Stimulated activated CD8-positive, alpha-beta memory T cell treated with anti-CD3 and anti-CD28 coated beads, Interleukin-12 subunit alpha, Interleukin-12 subunit beta, amount 100 ng/mL, for 24 hours (primary cell): ENCODE results near the gene PLCG2.
"Not testable (repeated sequence)": the region's sequence is repeated elsewhere in the genome, so short reads cannot be mapped to it uniquely, and the experiment has no call there.

Source experiments
- DNase-seq: peaks from one replicate; pipeline ENCODE4 v3.0.0-alpha.2; 2020; ENCODE audit errors: extremely low read depth

The PLCG2 gene

DNA sequence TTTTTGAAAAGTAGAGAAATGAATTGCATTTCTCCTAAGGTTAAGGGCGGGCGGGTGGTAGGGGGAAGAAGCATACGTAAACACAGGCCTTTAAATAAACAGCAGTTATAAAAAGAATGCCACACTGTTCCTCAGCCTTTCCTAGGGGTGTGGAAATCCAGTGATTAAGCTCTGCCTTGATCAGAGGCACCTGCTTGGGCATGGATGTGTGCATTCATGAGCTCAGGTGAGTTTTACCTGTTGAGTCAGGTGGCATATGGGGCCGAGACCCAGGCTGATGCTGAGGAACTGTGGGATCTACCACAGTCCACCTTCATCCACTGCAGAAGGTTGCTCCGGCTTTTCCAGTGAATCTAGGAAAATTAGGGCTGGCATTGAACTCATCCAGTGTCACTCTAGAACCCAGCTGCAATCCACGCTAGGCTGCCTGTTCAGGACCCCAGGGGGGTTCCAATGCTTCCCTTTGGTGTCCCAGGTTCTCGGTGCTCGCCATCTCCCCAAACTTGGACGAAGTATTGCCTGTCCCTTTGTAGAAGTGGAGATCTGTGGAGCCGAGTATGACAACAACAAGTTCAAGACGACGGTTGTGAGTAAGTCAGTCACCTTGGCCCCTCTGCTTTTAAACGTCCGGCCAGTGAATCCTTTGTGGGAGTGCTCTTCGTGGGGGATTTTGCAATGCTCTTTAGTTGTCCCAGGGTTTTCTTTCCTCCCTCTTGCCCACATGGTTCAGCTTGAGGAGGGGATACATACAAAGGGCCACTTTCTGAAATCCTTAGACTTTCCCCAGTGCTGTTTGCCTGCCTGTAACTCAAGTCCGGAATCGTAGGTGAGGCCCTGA, 159.5 kb downstream of the PLCG2 start:
- no peak for DNase-seq

DNA sequence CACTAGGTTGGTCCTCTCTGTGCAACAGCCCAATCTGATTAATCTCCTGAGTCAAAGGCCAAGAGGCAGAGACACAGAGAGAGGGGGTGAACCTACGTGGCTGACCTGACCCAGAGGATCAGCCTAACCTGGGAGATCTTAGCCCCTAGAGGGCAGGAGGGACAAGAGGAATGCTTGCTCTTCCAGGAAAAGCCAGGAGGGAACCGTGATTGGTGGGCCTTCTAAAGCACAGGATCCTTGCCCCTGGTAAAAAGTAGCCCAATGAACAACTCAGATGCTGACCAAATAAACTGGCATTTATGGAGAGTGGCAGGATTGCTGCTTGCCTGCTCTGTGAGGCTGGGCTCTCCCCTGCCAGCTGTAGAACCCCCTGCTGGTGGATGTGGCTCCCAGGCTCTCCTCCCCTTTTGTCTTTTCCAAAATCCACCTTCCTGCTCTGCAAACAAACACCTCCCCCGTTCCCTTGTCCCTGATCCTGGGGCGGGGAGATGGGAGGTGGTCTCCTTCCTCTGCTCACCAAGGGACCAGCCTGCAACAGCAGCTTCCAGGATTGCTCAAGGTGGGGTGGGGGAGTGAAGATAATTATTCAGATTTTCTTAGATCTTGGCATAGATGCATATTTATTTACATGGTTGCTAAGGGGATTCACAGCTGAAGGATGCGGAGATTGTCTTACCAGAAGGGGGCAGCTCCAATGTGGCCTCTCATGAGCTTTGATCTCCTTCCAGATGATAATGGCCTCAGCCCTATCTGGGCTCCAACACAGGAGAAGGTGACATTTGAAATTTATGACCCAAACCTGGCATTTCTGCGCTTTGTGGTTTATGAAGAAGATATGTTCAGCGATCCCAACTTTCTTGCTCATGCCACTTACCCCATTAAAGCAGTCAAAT, 160.3 kb downstream of the PLCG2 start:
- no peak for DNase-seq

DNA sequence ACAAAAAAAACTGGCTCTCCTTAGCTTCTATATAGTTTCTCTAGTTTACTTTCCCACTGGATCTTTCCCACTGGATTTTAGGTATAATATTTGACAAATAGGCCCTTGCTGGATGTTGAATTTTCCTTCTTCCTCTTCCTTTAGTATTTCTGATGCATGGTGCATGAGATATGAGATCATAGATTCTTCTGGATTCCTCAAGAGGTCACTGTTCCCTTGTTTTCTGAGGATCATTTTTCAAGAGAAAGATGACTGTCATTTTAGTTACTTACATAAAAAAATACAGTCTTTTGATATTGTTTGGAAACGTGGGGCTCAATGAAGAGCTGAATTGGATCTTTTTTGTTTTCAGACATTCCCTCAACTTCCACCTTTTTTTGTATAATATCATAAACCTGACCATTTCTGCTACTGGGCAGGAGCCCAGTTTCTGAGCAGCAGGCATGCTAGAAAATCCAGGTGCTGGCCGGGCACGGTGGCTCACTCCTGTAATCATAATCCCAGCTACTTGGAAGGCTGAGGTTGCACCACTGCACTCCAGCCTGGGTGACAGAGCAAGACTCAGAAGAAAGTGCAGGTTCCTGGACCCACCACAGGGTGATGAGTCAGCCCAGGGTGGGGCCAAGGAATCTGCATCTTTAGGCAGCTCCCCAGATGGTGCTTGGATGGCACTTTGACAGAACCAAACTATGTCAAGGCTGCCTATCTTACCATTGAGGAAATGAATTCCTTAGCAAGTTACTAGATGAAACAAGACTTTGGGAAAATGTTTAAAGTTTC, 161.9 kb downstream of the PLCG2 start:
- no peak for DNase-seq

DNA sequence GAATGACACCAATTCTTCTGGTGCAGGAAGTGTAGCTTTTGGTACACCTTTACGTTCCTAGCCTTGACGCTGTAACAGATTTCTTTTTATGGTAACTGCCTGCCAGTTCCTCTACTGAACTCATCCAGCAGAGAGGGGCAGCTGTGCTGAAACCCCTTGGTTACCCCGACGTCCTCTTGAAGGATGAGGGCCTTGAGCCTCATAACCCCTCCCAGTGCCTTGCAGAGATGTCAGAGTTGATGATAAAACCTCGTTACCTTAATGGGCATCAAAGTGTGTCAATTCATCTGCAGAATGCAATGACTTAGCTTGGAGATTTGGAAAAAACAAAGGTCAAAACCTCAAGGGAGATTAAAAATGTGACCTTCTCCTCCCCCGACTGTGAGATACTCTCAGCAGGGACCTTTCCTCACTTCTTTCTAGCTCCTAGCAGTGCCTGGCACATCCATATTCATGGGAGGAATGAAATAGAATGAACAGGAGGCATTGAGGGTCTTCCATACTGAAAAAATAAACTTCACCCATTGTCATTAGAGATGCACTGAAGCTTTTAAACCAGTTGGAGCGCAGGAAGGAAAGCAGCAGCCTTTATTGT, 163.0 kb downstream of the PLCG2 start:
- no peak for DNase-seq

DNA sequence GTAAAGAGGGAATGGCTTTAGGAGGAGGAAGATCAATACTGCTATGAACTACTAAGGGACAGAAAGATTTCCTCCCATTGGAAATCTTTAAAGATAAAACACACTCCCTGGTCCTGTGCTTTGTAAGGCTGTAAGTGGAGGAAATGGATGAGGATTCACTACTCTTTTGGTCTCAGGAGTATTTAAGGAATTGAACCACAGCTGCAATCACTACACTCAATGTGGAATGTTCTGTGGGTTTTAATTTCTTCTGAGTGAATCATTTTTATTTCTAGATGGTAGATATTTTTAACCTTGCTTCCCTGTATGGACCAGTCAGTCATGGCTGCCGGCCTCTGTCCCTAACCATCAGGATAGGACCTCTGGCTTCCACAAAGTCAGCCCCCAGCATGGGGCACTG, 166.6 kb downstream of the PLCG2 start:
- no peak for DNase-seq

DNA sequence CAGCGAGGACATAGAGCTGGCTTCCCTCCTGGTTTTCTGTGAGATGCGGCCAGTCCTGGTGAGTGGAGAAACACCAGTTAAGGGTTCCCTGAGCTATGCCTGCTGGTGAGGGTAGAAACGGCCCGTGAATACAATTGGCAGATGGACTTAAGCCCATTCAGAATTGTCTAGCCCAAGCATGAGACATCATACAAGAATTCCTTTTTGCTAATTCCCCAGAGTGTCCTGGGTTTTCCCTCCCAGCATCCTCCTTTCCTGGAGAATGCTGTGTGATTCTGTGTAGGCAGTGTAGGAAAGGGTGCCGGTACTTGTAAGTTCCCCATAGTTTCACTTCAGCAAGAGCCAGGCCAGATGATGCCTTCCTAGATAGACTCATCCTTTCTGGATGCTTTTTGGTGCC, 167.1 kb downstream of the PLCG2 start:
- DNase-seq = no peak

DNA sequence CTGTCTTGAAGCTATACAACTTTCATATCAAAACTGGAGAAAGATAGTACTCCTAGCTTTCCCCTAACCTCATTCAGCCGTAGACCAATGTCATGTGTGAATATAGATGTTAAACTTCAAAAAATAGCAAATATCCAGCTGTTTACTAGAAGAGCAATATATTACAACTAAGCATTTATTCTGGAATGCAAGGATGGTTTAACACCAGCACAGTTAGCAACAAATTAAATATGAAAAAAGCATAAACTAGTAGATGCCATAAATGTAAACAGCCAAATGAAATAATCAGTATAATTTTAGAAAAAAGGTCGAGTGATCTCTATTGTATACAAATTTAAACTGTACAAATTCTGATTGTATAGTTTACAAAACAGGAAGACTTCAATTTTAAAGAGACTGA, 172.5 kb downstream of the PLCG2 start:
- no peak for DNase-seq

DNA sequence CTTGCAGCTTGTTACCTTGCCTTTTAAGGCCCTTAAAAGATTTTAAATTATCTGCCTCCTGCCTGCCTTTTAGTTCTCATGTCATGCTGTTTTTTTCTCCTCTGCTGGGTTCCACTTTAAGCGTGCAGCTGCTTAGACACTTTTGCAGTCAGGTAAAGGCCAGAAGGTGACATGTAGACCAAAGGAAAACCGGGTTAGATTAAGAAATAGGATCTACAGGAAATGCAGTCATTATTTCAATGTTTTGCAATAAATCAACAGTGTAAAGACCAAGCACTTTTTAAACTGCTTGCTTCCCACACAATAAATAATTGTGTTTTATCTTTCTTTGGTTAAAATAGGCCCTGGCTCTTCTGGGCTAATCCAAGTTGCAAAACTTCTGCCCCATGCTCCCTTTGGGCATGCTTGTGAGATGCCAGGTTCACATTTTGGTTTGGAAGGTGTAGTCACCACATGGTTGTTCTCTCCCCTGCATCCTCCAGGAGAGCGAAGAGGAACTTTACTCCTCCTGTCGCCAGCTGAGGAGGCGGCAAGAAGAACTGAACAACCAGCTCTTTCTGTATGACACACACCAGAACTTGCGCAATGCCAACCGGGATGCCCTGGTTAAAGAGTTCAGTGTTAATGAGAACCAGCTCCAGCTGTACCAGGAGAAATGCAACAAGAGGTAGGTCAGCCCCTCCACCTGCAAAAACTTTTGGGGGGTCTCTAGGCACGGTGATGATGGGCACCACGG, 177.3 kb downstream of the PLCG2 start:
- no peak for DNase-seq

DNA sequence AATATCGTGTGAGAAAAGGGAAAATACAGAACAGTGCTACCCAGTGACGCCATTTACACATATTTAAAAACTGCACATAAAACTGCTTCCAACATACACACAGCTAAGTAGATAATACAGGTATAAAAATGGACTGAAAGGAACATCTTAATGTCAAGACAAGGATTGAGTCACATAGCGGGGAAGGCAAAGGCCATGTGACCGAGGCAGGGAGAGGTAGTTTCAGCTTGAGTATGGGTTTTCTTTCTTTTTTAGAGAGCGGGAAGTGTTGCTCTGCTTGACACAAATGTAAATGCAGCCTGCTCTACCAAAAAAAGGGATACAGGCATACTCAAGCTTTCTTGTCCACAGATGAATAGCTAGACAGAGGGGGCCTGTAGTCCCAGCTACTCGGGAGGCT, 185.7 kb downstream of the PLCG2 start:
- no peak for DNase-seq

DNA sequence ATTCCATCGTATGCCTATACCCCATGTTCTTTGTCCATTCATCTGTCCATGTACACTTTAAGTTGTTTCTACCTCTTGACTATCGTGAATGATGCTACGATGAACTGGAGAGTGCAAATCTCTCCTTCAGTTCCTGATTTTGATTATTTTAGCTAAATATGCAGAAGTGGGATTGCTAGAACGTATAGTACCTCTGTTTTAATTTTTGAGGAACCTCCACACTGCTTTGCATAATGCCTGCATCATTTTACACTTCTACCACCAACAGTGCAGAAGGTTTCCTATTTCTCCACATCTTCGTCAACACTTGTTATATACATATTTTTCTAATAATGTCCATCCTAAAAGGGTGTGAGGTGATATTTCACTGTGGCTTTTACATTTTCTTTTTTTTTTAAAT, 188.3 kb downstream of the PLCG2 start:
- DNase-seq = no peak

DNA sequence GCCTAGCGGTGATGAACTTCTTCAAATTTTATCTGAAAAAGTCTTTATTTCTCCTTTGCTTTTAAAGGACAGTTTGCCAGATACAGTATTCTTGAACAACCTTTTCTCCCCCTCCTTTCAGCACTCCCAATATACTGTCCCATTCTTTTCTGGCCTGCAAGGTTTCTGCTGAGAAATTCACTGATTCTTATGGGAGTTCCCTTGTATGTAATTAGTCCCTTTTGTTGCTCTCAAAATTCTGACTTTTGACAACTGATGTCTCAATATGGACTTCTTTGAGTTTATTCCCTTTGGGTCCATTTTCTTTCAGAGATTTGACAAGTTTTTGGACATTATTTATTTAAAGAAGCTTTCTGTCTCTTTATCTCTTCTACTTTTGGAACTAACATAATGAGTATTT, 192.8 kb downstream of the PLCG2 start:
- DNase-seq = no peak

DNA sequence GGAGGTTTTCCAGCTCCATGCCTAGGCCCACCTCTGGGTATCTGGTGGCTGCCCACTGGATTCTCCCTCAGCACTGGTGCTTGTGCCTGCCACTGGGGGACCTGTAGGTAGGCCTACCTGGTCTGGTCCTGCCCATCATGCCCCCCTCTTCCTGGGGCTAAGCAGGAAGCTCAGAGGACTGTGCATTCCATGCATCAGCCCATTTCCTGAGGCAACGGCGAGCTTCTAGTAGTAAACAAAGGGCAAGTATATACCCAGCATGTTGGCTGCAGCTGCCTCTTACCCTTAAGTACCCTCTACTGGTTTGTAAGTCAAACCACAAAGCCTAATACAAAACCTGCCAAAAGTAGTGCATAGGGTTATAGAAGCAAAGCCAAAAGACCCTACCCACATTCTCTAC, 194.6 kb downstream of the PLCG2 start:
- DNase-seq = no peak

DNA sequence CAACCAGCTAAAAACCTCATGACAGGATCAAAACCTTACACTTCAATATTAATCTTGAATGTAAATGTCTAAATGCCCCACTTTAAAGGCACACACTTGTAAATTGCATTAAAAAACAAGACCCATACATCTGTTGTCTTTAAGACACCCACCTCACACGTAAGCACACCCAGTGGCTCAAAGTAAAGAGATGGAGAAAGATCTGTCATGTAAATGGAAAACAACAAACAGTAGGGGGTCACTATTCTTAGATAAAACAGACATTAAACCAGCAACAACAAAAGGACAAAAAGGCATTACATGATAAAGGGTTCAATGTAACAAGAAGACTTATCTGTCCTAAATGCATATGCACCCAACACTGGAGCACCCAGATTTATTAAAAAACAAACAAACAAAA, 196.5 kb downstream of the PLCG2 start:
- DNase-seq = no peak

DNA sequence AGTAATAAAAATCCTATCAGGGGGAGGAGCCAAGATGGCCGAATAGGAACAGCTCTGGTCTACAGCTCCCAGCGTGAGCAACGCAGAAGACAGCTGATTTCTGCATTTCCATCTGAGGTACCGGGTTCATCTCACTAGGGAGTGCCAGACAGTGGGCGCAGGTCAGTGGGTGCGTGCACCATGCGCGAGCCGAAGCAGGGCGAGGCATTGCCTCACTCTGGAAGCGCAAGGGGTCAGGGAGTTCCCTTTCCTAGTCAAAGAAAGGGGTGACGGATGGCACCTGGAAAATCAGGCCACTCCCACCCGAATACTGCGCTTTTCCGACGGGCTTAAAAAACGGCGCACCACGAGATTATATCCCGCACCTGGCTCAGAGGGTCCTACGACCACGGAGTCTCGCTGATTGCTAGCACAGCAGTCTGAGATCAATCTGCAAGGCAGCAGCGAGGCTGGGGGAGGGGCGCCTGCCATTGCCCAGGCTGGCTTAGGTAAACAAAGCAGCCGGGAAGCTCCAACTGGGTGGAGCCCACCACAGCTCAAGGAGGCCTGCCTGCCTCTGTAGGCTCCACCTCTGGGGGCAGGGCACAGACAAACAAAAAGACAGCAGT, 198.3 kb downstream of the PLCG2 start:
- not testable (repeated sequence) for DNase-seq

DNA sequence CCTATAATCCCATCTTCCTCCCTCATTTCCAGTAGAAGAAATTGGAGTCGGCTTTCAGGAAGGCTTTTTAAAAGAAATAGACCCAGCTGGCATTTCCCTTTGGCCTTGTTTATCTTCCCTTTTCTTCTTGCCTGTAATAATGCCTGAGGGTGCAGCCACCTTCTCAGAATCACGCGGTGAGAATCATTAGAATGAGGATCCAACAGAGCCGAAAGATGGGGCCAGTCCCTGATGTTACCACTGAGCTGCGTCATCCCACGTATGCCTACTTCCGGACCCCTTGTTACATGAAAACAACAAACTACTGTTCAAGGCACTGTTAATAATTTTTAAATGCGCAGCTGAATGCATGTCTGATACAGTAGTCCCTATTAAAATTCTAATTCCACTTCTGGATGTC, 208.0 kb downstream of the PLCG2 start:
- no peak for DNase-seq

DNA sequence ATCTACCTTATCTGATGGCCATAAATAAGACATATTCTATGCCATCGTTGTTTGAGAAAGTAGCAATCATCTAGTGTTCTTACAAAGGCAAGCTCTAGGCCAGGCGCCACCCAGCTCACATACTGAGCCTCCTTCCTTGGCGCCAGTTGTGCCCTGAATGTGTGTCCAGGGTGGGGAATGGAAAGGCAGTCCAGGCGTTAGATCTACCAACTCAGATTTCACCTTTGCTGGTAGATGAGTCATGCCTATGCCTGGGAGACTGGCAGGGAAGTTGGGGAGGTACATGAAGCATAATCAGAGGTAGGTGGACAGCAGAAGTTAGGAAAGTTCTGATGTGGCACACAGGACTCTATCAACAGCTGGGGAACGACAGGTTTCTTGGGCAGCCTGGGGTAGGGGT, 208.6 kb downstream of the PLCG2 start:
- no peak for DNase-seq

DNA sequence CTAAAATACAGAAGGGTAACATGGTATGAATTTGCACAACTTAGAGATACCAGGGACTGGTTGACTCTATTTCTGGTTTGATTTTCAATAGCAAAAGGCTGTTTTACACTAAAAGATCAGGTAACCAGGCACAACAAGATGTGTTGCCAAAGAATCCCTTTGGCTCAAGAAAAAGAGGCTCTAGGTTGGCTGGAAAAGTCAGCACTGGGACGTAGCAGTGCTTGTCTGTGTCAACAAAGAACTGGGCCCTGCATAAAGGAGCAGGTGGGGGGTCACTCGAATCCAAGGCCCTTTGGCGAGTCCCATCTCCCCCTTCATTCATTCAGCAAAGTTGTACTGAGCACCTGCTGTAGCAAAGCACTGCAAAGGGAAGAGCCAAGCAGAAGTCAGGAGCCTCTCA, 213.8 kb downstream of the PLCG2 start:
- no peak for DNase-seq

DNA sequence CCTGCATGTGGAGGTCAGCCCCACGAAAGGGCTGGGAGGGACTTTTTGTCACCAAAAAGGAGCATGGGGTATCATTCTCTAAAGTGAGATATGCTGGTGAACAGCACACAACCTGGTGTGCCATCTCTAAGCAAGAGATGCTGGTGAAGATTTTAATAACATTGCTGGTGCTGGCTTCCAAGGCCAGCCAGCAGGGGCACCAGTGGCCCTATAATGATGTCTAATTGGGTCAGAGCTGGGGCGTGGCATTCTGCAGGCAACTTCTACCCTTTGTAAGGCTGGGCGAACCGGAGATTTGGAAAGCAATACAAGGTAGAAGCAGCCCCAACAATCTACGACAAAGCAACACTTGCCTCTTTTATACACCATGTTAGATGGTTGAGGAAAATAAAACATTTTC, 215.4 kb downstream of the PLCG2 start:
- DNase-seq = no peak

DNA sequence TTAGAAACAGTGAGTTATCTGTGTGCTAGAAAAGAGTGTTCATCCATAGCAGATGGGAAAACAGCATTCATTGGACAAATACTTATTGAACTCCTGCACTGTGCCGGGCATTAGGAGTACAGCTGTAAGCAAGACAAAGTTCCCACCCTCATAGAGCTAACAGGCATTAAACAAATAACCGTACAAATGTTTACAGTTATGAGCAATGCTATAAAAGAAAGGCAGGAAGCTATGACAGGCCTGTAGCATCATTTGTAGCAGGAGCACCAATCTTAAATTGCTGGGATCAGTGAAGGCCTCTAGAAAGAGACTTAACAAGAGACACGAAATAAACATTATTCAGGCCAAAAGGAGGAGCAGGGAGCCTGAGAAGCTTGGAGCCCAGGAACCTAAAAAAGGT, 216.6 kb downstream of the PLCG2 start:
- DNase-seq = no peak

DNA sequence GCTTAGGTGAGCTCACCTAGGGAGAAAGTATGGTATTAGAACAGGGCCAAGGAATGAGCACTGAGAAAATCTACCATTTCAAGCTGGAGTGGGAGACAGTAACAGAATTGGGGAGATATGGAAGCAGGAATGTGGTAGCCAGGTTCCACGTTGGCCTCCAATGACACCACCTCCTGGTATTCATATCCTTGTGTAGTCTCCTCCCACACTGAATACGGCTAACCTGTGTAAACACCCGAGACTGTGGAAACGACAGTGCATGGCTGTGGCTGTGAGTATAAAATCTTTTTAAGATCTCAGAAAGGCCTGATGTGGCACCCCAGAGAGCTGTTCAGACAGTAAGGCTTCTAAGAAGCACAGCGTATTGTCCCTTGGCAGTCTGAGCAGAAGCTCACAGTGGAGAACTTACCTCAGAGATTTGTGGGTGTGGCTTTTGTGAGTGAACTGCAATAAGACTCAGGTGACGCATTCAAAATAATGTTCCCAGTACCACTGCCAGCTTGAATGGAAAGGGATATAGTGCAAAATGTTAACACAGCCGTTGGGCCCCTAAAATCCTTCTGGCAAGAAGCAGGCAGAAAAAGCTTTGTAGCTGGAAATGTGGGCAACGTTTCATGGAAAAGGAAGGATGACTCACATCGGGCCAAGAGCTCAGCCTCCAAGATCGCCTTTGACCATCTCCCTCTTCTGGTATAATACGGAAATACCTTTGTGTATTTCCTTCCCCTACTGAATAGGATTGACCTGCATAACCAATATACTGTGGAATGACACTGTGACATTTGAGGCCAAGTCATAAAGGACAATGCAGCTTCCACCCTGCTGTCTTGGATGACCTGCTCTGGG, 217.8 kb downstream of the PLCG2 start:
- no peak for DNase-seq
